Ureter (tissue), 1 donor: ENCODE data around the gene ASB14. TPM values are rescaled to one million over a fixed set of nuclear protein-coding genes. Genes with fewer than 3 reads are reported as not detected.
"Not testable (repeated sequence)": the region's sequence is repeated elsewhere in the genome, so short reads cannot be mapped to it uniquely, and the experiment has no call there.

Experiments used
- DNase-seq: peaks from one replicate; pipeline ENCODE4 v3.0.0-alpha.2; 2020; ENCODE audit warnings: low spot score
- total RNA-seq: library from RNA; stranded (reverse); gene quantifications from one replicate; pipeline ENCODE4 v1.2.4, GENCODE V29; 2023
- donor health status: DM: yes; HTN: yes; CAD: no.

Gene ASB14
- not detected for total RNA-seq

GRCh38 chr3:57292159-57292896, at the start of gene ASB14:
Gene ASB14, minus strand, starts transcription at chr3:57292685. Its CDS starts 652 bp downstream, at chr3:57292033.
- DNase-seq, result no peak

GRCh38 chr3:57339071-57339642, 46.7 kb upstream of the ASB14 start:
- DNase-seq, result not testable (repeated sequence)

- not testable (repeated sequence) for DNase-seq
These were observed 46.0 kb upstream of the ASB14 start for GRCh38 chr3:57338272-57339070.

GRCh38 chr3:57335283-57335938, 42.9 kb upstream of the ASB14 start:
- no peak for DNase-seq

GRCh38 chr3:57331078-57331610, 38.7 kb upstream of the ASB14 start:
- DNase-seq, result no peak

GRCh38 chr3:57326498-57326897, 34.0 kb upstream of the ASB14 start:
- not testable (repeated sequence) for DNase-seq

- DNase-seq, result no peak
These were observed 21.7 kb upstream of the ASB14 start for GRCh38 chr3:57314204-57314603.

- no peak for DNase-seq
These were observed 17.4 kb upstream of the ASB14 start for GRCh38 chr3:57309769-57310360.

GRCh38 chr3:57303520-57303919, 11.0 kb upstream of the ASB14 start:
- not testable (repeated sequence) for DNase-seq

GRCh38 chr3:57298041-57298440, 5.6 kb upstream of the ASB14 start:
- no peak for DNase-seq

GRCh38 chr3:57292897-57293526, 527 bp upstream of the ASB14 start:
- DNase-seq, result no peak

GRCh38 chr3:57288403-57288802, 4.1 kb downstream of the ASB14 start:
- no peak for DNase-seq

GRCh38 chr3:57287205-57287604, 5.3 kb downstream of the ASB14 start:
- no peak for DNase-seq

GRCh38 chr3:57283334-57283733, 9.2 kb downstream of the ASB14 start:
- no peak for DNase-seq

GRCh38 chr3:57281715-57282114, 10.8 kb downstream of the ASB14 start:
- DNase-seq, result no peak

GRCh38 chr3:57279685-57280084, 12.8 kb downstream of the ASB14 start:
- no peak for DNase-seq

- no peak for DNase-seq
These were observed 14.2 kb downstream of the ASB14 start for GRCh38 chr3:57278237-57278636.

GRCh38 chr3:57275393-57275792, 17.1 kb downstream of the ASB14 start:
- no peak for DNase-seq

GRCh38 chr3:57274845-57275244, 17.6 kb downstream of the ASB14 start:
- no peak for DNase-seq

- DNase-seq, result no peak
These were observed 24.1 kb downstream of the ASB14 start for GRCh38 chr3:57268416-57268815.

- no peak for DNase-seq
These were observed 30.6 kb downstream of the ASB14 start for GRCh38 chr3:57261929-57262328.
